Stimulated activated CD8-positive, alpha-beta memory T cell treated with anti-CD3 and anti-CD28 coated beads, Interleukin-4, amount 100 ng/mL, for 24 hours (primary cell): ENCODE data around the gene TKTL1.
"Not testable (repeated sequence)": the region's sequence is repeated elsewhere in the genome, so short reads cannot be mapped to it uniquely, and the experiment has no call there.

Source experiments
- DNase-seq: peaks from one replicate; pipeline ENCODE4 v3.0.0-alpha.2; 2020; ENCODE audit warnings: low read depth

Gene TKTL1, protein sequence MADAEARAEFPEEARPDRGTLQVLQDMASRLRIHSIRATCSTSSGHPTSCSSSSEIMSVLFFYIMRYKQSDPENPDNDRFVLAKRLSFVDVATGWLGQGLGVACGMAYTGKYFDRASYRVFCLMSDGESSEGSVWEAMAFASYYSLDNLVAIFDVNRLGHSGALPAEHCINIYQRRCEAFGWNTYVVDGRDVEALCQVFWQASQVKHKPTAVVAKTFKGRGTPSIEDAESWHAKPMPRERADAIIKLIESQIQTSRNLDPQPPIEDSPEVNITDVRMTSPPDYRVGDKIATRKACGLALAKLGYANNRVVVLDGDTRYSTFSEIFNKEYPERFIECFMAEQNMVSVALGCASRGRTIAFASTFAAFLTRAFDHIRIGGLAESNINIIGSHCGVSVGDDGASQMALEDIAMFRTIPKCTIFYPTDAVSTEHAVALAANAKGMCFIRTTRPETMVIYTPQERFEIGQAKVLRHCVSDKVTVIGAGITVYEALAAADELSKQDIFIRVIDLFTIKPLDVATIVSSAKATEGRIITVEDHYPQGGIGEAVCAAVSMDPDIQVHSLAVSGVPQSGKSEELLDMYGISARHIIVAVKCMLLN

GRCh38 chrX:154295664-154296310 lies at the start of gene TKTL1:
TKTL1 (plus strand) TSS chrX:154295795; CDS start chrX:154295860, 65 bp downstream.
- DNase-seq = no peak

DNA sequence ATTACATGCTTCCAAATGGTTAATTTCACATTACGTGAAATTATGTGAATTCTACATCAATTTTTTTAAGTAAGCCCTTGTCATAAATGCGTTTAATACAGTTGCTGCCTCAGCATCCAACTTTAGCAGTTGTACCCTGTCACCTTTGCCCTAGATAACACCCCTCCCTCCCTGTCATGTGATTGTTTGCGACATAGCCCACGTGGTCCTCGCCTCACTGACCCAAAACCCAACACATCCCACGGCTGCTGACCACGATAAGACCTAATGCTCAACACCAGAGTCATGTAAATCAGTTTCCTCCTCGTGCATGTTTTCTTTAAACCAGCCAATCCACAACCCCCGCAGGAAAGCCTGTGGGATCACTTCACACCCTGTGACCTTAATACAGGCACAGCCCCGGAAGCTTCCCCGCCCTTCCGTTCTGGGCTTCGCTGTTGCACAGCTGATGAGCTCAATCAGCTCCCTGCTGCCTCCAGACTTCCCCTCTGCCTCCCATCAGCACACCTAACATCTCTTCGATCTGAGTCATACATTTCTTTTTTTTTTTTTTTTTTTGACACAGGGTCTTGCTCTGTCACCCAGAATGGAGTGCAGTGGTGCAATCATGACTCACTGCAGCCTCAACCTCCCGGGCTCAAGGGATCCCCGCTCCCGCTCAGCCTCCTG lies 48.1 kb upstream of the TKTL1 start:
- DNase-seq = not testable (repeated sequence)

DNA sequence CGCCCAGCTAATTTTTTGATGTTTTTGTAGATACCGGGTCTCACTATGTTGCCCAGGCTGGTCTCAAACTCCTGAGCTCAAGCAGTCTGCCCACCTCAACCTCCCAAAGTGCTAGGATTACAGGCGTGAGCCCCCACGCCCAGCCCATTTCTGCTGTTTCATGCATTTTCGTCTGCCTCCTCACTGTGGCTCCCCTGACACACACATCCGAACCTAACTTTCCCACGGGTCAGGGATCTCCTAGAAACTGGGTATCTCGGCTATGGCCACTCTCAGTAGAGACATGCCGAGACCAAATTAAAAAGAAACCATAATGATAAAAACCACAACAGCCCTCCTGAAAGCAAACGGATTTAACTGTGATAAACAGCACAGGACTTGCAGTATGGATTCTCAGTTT lies 47.5 kb upstream of the TKTL1 start:
- DNase-seq = not testable (repeated sequence)

DNA sequence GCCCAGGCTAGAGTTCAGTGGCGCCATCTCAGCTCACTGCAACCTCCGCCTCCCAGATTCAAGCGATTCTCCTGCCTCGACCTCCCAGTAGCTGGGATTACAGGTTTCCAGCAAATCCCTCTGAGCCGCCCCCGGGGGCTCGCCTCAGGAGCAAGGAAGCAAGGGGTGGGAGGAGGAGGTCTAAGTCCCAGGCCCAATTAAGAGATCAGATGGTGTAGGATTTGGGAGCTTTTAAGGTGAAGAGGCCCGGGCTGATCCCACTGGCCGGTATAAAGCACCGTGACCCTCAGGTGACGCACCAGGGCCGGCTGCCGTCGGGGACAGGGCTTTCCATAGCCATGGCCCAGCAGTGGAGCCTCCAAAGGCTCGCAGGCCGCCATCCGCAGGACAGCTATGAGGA lies 38.3 kb upstream of the TKTL1 start, which contains the start of gene OPN1MW3:
OPN1MW3 (plus strand) TSS at position 301 of the 400 bp plus-strand sequence; CDS start at position 339, 38 bp downstream.
- DNase-seq = not testable (repeated sequence)

DNA sequence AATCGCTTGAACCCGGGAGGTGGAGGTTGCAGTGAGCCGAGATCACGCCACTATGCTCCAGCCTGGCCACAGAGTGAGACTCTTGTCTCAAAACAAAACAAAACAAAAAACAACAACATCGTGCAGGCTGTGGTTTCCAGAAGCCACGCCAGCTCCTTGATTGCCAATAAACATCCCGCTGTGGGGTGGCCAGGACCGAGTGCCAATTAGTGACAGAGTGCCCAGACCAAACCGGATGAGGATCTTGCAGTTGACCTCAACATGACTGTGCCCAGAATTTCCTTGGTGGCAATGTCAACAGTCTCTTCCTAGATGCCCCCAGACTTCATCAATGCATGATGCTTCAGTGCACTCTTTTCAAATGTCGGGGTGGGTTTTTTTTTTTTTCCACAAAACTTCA lies 36.9 kb upstream of the TKTL1 start:
- not testable (repeated sequence) for DNase-seq

GRCh38 chrX:154263072-154263471 lies 32.5 kb upstream of the TKTL1 start:
- DNase-seq = not testable (repeated sequence)

DNA sequence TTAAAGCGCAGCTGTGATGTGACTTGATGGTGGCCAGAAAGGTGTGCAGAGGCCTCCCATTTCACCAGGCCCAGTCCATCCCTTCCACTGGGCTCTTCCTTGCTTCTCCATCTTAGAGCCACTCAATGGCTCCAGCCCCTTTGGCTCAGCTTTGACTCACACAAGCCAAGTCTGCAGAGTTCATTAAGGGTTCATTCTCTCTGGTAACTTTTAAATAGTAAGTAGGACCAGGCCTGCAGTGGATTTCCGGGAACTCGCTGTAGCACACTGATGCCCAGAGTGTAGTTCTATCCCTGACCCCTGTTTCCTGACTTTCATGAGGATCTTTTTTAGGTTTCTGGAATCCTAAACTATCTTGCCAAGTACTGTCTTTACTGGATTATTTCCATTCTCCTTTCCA lies 26.4 kb upstream of the TKTL1 start:
- not testable (repeated sequence) for DNase-seq

DNA sequence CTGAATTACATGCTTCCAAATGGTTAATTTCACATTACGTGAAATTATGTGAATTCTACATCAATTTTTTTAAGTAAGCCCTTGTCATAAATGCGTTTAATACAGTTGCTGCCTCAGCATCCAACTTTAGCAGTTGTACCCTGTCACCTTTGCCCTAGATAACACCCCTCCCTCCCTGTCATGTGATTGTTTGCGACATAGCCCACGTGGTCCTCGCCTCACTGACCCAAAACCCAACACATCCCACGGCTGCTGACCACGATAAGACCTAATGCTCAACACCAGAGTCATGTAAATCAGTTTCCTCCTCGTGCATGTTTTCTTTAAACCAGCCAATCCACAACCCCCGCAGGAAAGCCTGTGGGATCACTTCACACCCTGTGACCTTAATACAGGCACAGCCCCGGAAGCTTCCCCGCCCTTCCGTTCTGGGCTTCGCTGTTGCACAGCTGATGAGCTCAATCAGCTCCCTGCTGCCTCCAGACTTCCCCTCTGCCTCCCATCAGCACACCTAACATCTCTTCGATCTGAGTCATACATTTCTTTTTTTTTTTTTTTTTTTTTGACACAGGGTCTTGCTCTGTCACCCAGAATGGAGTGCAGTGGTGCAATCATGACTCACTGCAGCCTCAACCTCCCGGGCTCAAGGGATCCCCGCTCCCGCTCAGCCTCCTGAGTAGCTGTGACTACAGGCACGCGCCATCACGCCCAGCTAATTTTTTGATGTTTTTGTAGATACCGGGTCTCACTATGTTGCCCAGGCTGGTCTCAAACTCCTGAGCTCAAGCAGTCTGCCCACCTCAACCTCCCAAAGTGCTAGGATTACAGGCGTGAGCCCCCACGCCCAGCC lies 10.9 kb upstream of the TKTL1 start:
- not testable (repeated sequence) for DNase-seq

- DNase-seq = not testable (repeated sequence)
Observed at GRCh38 chrX:154286406-154286805, 9.2 kb upstream of the TKTL1 start.

DNA sequence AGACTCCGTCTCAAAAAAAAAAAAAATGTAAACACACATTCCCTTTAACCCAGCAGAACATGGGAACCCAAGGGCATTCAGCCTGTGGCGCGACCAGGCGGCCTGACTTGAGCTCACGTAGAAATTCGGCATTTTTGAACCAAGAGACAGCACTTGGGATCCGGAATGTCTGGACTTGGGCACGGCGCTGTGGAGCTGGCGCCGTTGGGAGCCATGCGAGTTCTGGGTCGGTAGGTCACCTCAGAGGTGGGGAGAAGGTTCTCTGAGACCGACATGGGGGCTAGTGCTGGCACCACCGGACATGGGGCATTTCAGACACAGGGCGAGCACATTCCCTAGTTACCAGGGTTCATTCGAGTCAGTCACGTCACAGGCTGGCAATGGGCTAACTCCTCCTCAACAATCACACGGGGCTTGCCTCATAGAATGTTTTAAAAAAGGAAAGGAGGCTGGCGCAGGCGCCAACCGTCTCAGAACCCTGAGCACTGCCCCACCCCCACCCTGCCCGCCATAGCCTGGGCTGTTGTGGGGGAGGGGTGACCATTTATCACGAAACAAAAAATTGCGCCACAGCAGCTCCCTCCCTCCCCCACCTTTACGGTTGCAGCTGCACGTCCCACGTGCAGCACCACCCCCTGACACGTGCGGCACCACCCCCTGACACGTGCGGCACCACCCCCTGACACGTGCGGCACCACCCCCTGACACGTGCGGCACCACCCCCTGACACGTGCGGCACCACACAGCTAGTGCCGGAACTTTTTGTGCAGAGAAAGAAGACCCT lies 612 bp upstream of the TKTL1 start, which contains the start of gene TEX28:
TEX28 (minus strand) TSS at position 334 of the 784 bp plus-strand sequence. CDS start 3,007 bp downstream, outside the sequence.
- DNase-seq = no peak

DNA sequence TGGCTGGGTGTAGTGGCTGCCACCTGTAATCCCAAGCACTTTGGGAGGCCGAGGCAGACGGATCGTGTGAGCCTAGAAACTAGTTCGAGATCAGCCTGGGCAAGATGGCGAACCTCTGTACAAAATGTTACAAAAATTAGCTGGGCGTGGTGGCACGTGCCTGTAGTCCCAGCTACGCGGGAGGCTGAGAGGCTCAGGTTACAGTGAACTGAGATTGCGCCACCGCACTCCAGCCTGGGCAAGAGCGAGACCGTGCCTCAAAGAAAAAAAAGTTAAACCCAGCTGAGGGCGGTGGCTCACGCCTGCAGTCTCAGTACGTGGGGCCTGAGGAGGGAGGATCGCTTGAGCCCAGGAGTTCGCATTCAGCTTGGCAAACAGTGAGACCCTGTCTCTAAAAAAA lies 1.1 kb downstream of the TKTL1 start:
- no peak for DNase-seq

GRCh38 chrX:154298312-154298711 lies 2.7 kb downstream of the TKTL1 start:
- DNase-seq = no peak

DNA sequence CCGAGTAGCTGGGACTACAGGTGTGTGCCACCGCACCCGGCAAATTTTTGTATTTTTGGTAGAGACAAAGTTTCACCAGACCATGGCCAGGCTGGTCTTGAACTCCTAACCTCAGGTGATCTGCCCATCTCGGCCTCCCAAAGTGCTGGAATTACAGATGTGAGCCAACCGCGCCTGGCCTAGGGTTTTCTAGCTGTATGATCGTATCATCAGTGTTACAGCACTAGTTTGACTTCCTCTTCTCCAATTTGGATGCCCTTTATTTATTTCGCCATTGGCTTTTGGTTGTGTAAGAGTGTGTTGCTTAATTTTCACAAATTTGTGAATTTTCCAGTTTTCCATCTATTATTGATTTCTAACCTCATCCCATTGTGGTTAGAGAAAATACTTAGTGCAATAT lies 5.2 kb downstream of the TKTL1 start:
- DNase-seq = no peak

DNA sequence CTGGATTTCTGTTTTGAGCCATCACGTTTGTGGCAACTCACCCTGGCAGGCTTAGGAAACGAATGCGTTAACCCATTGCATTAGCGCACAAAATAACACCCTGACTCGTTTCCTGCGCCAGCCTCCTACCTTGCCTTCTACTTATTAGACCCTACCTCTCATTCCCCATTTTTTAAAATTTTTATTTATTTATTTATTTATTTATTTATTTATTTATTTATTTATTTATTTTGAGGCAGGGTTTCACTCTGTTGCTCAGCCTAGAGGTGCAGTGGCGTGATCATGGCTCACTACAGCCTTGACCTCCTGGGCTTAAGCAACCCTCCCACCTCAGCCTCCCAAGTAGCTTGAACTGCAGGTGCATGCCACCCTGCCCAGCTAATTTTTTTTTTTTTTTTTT lies 7.4 kb downstream of the TKTL1 start:
- not testable (repeated sequence) for DNase-seq

DNA sequence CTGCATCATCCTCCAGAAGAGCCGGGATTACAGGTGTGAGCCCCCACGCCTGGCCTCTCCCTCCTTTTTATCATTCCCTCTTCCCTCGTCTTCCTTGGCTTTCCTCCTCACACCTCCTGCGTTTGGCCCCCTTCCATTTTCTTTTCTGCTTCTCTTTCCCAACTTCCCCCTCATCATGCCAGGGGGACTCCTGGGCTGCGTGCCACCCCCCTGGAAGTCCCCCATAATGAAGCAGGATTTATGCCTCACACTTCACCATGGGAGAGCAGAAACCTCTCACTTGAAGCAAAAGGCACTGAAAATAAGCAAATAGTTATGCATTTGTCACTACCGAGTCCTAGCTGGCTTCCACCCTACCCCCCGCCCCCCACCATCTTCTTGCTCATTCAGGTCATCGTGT lies 7.9 kb downstream of the TKTL1 start:
- DNase-seq = no peak

- no peak for DNase-seq
Observed at GRCh38 chrX:154304846-154305245, 9.3 kb downstream of the TKTL1 start.

- no peak for DNase-seq
Observed at GRCh38 chrX:154305541-154306205, 10.1 kb downstream of the TKTL1 start.

GRCh38 chrX:154307202-154307601 lies 11.6 kb downstream of the TKTL1 start:
- no peak for DNase-seq

- DNase-seq = peak; percentile 66
Observed at GRCh38 chrX:154308108-154308946, 12.7 kb downstream of the TKTL1 start.
